Gastrocnemius medialis (tissue), 4 donors: ENCODE results near the gene QDPR. TPM values are rescaled to one million over a fixed set of nuclear protein-coding genes. Genes with fewer than 3 reads are reported as not detected.
A peak's percentile ranks its signal among the peaks of the same experiment; 100 is the strongest.

Source experiments
- ATAC-seq, 2 donors: fragments of 150-250 bp; one replicate each; pipeline ENCODE4 v1.9.1; 2016
- DNase-seq, 2 donors: peaks; one replicate each; pipeline ENCODE4 v3.0.0-alpha.2; 2019
- H3K27ac ChIP-seq, 4 donors: fragments of 200-600 bp; sonication (generic); 1 replicate in 1 of 4; 2 replicates in 3 of 4; pipeline ENCODE4 v1.5.1; 2016 to 2018; ENCODE audit warnings: mild to moderate bottlenecking in 2 of 4, moderate library complexity in 1 of 4
- H3K27me3 ChIP-seq, 3 donors: fragments of 200-600 bp; sonication (generic) in 2 of 3; 1 replicate in 1 of 3; 2 replicates in 2 of 3; pipeline versions ENCODE4 v1.5.1 to v1.6.0; 2016 to 2019; ENCODE audit warnings: mild to moderate bottlenecking in 1 of 3, moderate library complexity in 1 of 3
- H3K36me3 ChIP-seq, 2 donors: fragments of 200-600 bp; sonication (generic) in 1 of 2; one replicate each; pipeline ENCODE4 v1.5.1; 2017 to 2018
- H3K4me1 ChIP-seq, 2 donors: fragments of 200-600 bp; sonication (generic) in 1 of 2; one replicate each; pipeline ENCODE4 v1.5.1; 2016 to 2017; ENCODE audit warnings: mild to moderate bottlenecking in 2 of 2
- H3K4me3 ChIP-seq, 4 donors: fragments of 200-600 bp; sonication (generic) in 3 of 4; 1 replicate in 1 of 4; 2 replicates in 3 of 4; pipeline ENCODE4 v1.5.1; 2016 to 2019; ENCODE audit warnings: mild to moderate bottlenecking in 2 of 4
- H3K9me3 ChIP-seq, 3 donors: fragments of 200-600 bp; sonication (generic) in 2 of 3; 1 replicate in 1 of 3; 2 replicates in 2 of 3; pipeline ENCODE4 v1.5.1; 2016 to 2019
- POLR2A ChIP-seq, 2 donors: fragments of 450-650 bp; IDR thresholded peaks; one replicate each; pipeline ENCODE4 v1.6.1; 2017; ENCODE audit warnings: antibody characterized with exemption in 2 of 2, mild to moderate bottlenecking in 2 of 2, moderate library complexity in 2 of 2
- in situ Hi-C, 4 donors: fragments of 200-750 bp; cut with MboI; loops; one replicate each; pipeline versions ENCODE4 v1.15.0 to v1.8.0; 2017; ENCODE audit warnings: low sequenced_read_pairs in 4 of 4
- intact Hi-C: fragments of 100-400 bp; cut with DNase I; formaldehyde crosslinking; loops from one replicate; pipeline ENCODE4 v1.15.1; 2023; ENCODE audit warnings: low total_unique reads
- total RNA-seq, 4 donors: library from RNA; depleted of rRNA; stranded (reverse); fragments of >200 nt; gene quantifications; one replicate each; pipeline versions ENCODE4 v1.1.0 to v1.2.3, GENCODE V29; 2016
- TF ChIP-seq, protein P1 (sequence below), 5 experiments: fragments of 450-650 bp in 3 of 5; fragments of 200-600 bp in 2 of 5; sonication (generic) in 2 of 5; IDR thresholded peaks in 4 of 5; conservative IDR thresholded peaks in 1 of 5; 1 replicate in 4 of 5; 2 replicates in 1 of 5; pipeline ENCODE4 v1.5.1; 2016 to 2019; ENCODE audit warnings: antibody characterized with exemption in 5 of 5, mild to moderate bottlenecking in 3 of 5, moderate library complexity in 3 of 5

Gene QDPR
- total RNA-seq, 4 donors from 2014 or later = 6.9 to 15.6 (median 9.1) TPM

DNA sequence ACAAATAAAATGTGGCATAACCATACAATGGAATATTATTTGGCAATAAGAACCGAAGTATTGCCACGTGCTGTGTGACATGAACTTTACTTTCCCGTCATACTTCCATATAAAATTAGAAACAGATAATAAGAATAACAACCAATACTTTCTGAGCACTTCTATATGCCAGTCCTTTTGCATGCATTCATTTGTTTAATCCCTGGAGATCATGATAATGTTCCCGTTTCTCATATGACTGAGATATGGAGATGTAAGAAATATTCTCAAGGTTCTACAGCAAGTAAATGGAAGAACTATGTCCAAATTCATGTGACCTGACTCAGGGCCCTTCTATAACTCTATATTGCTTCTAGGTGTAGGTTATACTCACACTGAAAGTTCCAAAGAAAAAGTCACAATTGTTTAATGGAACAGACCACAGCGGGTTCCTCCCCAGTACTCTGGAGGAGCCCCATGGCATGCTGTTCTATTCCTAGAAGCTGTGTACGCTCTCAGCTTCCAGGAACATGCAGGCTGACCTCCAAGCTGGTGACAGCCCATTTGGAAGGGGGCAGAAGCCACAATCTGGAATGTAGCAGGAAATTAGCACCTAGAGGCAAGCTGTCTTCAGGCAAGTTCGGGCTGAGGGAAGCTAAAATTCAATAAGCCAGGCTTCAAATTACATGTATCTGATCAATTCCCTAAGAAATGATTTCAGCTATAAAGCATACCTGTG lies 31.5 kb downstream of the QDPR start:
- Histone ChIP-seq H3K9me3 (no peaks in the 10 kb centered on the region), H3K4me3 (no peak overlapping the region), H3K4me1 (peaks cover 0 to 5% of the 10 kb centered on the region in 2 donors), H3K27ac (no peak overlapping the region), H3K27me3 (no peaks in the 10 kb centered on the region), H3K36me3 (peaks cover 0 to 20% of the 10 kb centered on the region in 2 donors)
- DNase-seq (no peak), ATAC-seq (peak in 1 of 2 donors; percentile 12)
- in situ Hi-C loops = no loop called here
- TF ChIP-seq, protein P1, sequence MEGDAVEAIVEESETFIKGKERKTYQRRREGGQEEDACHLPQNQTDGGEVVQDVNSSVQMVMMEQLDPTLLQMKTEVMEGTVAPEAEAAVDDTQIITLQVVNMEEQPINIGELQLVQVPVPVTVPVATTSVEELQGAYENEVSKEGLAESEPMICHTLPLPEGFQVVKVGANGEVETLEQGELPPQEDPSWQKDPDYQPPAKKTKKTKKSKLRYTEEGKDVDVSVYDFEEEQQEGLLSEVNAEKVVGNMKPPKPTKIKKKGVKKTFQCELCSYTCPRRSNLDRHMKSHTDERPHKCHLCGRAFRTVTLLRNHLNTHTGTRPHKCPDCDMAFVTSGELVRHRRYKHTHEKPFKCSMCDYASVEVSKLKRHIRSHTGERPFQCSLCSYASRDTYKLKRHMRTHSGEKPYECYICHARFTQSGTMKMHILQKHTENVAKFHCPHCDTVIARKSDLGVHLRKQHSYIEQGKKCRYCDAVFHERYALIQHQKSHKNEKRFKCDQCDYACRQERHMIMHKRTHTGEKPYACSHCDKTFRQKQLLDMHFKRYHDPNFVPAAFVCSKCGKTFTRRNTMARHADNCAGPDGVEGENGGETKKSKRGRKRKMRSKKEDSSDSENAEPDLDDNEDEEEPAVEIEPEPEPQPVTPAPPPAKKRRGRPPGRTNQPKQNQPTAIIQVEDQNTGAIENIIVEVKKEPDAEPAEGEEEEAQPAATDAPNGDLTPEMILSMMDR (IDR thresholded peaks at IDR 0.05 in 4 of 5, conservative IDR thresholded peaks at IDR 0.05 in 1 of 5) = no peak
- TF ChIP-seq POLR2A (IDR thresholded peaks at IDR 0.05) = no peak
- intact Hi-C loops = no loop called here

DNA sequence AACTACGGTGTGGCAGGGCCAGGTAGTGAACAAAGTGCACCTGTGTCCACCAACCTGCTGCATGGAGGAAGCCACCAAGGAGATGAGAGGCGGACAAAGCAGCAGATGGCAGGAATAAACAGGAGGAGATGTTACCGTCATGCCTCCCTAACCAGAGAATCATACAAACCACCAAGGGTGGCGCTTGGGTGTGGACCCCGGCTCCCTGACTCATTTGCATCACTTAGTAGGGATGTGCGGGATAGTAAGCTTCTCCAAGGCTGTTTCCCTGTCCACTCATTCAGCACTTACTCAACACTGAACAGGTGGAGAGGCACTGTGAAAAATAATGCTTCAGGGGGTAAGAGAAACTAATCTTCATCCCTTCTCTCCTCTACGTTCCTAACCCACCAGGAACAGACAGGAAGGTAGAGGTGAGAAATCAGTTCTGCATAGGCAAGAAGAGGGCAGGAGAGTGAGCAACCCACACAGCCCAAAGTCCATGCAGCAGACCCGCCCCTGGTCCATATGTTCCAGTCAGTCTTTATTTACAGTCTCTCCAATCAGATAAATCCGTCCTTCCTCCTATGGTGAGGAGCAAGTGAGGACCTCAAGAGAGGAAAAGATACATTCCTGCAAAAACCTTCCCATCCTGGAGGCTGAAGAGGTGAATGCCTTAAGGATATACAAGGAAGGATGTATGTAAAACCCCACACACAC lies 34.0 kb downstream of the QDPR start:
- no peak for DNase-seq
- Histone ChIP-seq H3K4me1 (peaks cover 0 to 5% of the 10 kb centered on the region in 2 donors), H3K36me3 (peaks cover 0 to 4% of the 10 kb centered on the region in 2 donors), H3K27ac (no peak overlapping the region), H3K27me3 (no peaks in the 10 kb centered on the region), H3K9me3 (no peaks in the 10 kb centered on the region), H3K4me3 (no peak overlapping the region)
- intact Hi-C loops (no loop called here), in situ Hi-C loops (no loop called here)
- TF ChIP-seq POLR2A (IDR thresholded peaks at IDR 0.05) = no peak
- TF ChIP-seq, protein P1 (IDR thresholded peaks at IDR 0.05 in 4 of 5, conservative IDR thresholded peaks at IDR 0.05 in 1 of 5) = no peak
- no peak for ATAC-seq

DNA sequence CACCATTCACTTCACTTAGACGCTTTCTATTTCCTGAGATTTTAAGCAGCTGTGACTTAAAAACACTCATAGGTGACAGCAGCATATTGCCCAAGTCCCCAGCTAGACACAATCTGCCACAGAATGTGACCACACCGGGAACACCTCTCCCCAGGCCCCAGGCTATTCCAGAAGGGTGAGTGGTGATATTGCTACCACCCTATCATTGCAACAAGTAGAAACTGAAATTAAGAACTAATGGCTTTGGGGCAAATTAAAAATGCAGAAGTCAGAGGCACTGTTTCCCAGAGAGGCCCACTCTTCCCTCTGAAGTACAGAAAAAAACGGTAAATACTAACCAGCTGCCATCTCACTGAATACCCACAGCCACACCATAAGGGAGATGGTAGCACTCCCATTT lies 35.0 kb downstream of the QDPR start:
- no peaks in the 10 kb centered on the region for H3K27me3 ChIP-seq
- DNase-seq (no peak), ATAC-seq (no peak)
- H3K27ac ChIP-seq = no peak overlapping the region
- H3K36me3 ChIP-seq = no peaks in the 10 kb centered on the region
- no peak overlapping the region for H3K4me3 ChIP-seq
- peaks cover 0 to 5% of the 10 kb centered on the region in 2 donors for H3K4me1 ChIP-seq
- H3K9me3 ChIP-seq = no peaks in the 10 kb centered on the region
- in situ Hi-C loops (no loop called here), intact Hi-C loops (no loop called here)
- TF ChIP-seq, protein P1 (IDR thresholded peaks at IDR 0.05 in 4 of 5, conservative IDR thresholded peaks at IDR 0.05 in 1 of 5) = no peak
- TF ChIP-seq POLR2A (IDR thresholded peaks at IDR 0.05) = no peak

DNA sequence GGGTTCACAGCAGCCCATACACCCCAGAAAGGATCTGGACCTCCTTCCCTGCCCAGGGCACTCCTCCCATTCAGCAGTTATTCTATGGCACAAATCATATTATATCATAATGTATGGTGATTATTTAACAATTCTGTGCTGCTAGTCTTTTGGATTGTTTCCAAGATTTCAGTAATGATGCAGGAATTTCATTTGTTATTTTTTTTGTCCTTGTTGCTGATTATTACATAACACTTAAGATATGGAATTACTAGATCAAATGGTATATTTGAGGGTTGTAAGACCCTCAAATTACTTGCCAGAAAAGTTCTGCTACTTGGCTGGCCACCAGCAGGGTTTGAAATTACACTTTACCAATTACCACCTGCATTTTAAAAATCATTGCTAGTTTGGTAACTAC lies 36.4 kb downstream of the QDPR start:
- no peak for ATAC-seq

More for the DNA sequence above, 36.4 kb downstream of the QDPR start:
- Histone ChIP-seq H3K36me3 (no peaks in the 10 kb centered on the region), H3K9me3 (no peaks in the 10 kb centered on the region), H3K4me1 (peaks cover 0 to 2% of the 10 kb centered on the region in 2 donors), H3K27ac (no peak overlapping the region), H3K27me3 (no peaks in the 10 kb centered on the region), H3K4me3 (no peak overlapping the region)
- intact Hi-C loops (no loop called here), in situ Hi-C loops (no loop called here)
- DNase-seq = no peak
- no peak for TF ChIP-seq POLR2A (IDR thresholded peaks at IDR 0.05)
- TF ChIP-seq, protein P1 (IDR thresholded peaks at IDR 0.05 in 4 of 5, conservative IDR thresholded peaks at IDR 0.05 in 1 of 5) = no peak
